ENCODE results near the gene NDUFS8.

NDUFS8 gene

GRCh38 chr11:68002938-68003845, 27.3 kb upstream of the NDUFS8 start:
- DNase-seq (ENCODE audit: low read depth, low spot score), result no peak

GRCh38 chr11:68003846-68004550, 26.5 kb upstream of the NDUFS8 start, which contains the start of gene UNC93B1:
TSS of gene UNC93B1 (minus strand) at chr11:68004097. CDS start at chr11:68004043, 54 bp downstream.
- DNase-seq (ENCODE audit: low read depth, low spot score), result no peak

GRCh38 chr11:68004551-68005335, 25.7 kb upstream of the NDUFS8 start:
- no peak for DNase-seq (ENCODE audit: low read depth, low spot score)

- DNase-seq (ENCODE audit: low read depth, low spot score), result no peak
These were observed 23.8 kb upstream of the NDUFS8 start for GRCh38 chr11:68006606-68007166.

- no peak for DNase-seq (ENCODE audit: low read depth, low spot score)
These were observed 22.7 kb upstream of the NDUFS8 start for GRCh38 chr11:68007498-68008380.

- DNase-seq (ENCODE audit: low read depth, low spot score), result no peak
These were observed 21.8 kb upstream of the NDUFS8 start for GRCh38 chr11:68008381-68009337.

GRCh38 chr11:68009391-68010089, 20.9 kb upstream of the NDUFS8 start:
- DNase-seq (ENCODE audit: low read depth, low spot score), result no peak

- no peak for DNase-seq (ENCODE audit: low read depth, low spot score)
These were observed 20.1 kb upstream of the NDUFS8 start, which contains the start of gene ALDH3B1 for GRCh38 chr11:68010090-68011041. TSS of gene ALDH3B1 (plus strand) at chr11:68010327. CDS start at chr11:68015298, 4,971 bp downstream.

GRCh38 chr11:68011051-68011943, 19.2 kb upstream of the NDUFS8 start:
- DNase-seq (ENCODE audit: low read depth, low spot score), result no peak

GRCh38 chr11:68012044-68012842, 18.2 kb upstream of the NDUFS8 start:
- no peak for DNase-seq (ENCODE audit: low read depth, low spot score)

- no peak for DNase-seq (ENCODE audit: low read depth, low spot score)
These were observed 17.5 kb upstream of the NDUFS8 start for GRCh38 chr11:68012843-68013610.

- DNase-seq (ENCODE audit: low read depth, low spot score), result no peak
These were observed 16.8 kb upstream of the NDUFS8 start for GRCh38 chr11:68013611-68014156.

- DNase-seq (ENCODE audit: low read depth, low spot score), result no peak
These were observed 16.1 kb upstream of the NDUFS8 start for GRCh38 chr11:68014157-68014946.

- DNase-seq (ENCODE audit: low read depth, low spot score), result no peak
These were observed 15.5 kb upstream of the NDUFS8 start for GRCh38 chr11:68014947-68015447.

All from iPS DF 19.7 (cell line).